Kidney (tissue), 14 donors: Measurements from ENCODE around the gene GPR18. TPM values are rescaled to one million over a fixed set of nuclear protein-coding genes. Genes with fewer than 3 reads are reported as not detected.

ENCODE experiments used
- DNase-seq, 5 donors: peaks; one replicate each; pipeline ENCODE4 v3.0.0-alpha.2; 2013 to 2020
- FAIRE-seq: peaks from 2 replicates; lab custom pipeline; 2012; peaks lifted over from hg19 to GRCh38; lab: Jason Lieb, UNC
- H3K27ac ChIP-seq, 2 donors: one replicate each; pipeline ENCODE4 v1.7.0; 2013; ENCODE audit warnings: low read depth in 2 of 2, low read length in 2 of 2, inconsistent platforms in 1 of 2
- H3K27me3 ChIP-seq: one replicate; pipeline ENCODE4 v1.7.1; 2013; ENCODE audit warnings: low read length, inconsistent platforms; ENCODE audit not compliant: control insufficient read depth, insufficient read depth
- H3K36me3 ChIP-seq, 3 donors: one replicate each; pipeline versions ENCODE4 v1.7.0 to v1.7.1; 2013; ENCODE audit warnings: low read length in 3 of 3, control low read depth in 1 of 3, inconsistent platforms in 1 of 3; ENCODE audit not compliant: insufficient read depth in 3 of 3, control insufficient read depth in 2 of 3
- H3K4me1 ChIP-seq, 3 donors: one replicate each; pipeline versions ENCODE4 v1.7.0 to v1.7.1; 2013; ENCODE audit warnings: low read length in 3 of 3, inconsistent platforms in 1 of 3, low read depth in 1 of 3; ENCODE audit not compliant: control insufficient read depth in 2 of 3, insufficient read depth in 2 of 3
- H3K4me3 ChIP-seq, 3 donors: one replicate each; pipeline versions ENCODE4 v1.7.0 to v1.8.1; 2013; ENCODE audit warnings: low read length in 3 of 3, control low read depth in 1 of 3, inconsistent platforms in 1 of 3
- H3K9ac ChIP-seq, 3 donors: one replicate each; pipeline versions ENCODE4 v1.7.0 to v1.7.1; 2013; ENCODE audit warnings: low read length in 3 of 3, control low read depth in 1 of 3, inconsistent platforms in 1 of 3
- H3K9me3 ChIP-seq, 3 donors: one replicate each; pipeline versions ENCODE4 v1.7.0 to v1.7.1; 2013; ENCODE audit warnings: low read length in 3 of 3, control low read depth in 1 of 3, inconsistent platforms in 1 of 3; ENCODE audit not compliant: control insufficient read depth in 2 of 3, insufficient read depth in 1 of 3
- CTCF ChIP-seq: IDR thresholded peaks from 3 replicates; pipeline ENCODE4 v1.5.1; 2012; ENCODE audit warnings: mild to moderate bottlenecking, moderate library complexity, borderline replicate concordance; ENCODE audit not compliant: insufficient read depth; ENCODE audit errors: extremely low read depth
- intact Hi-C: fragments of 100-400 bp; cut with DNase I; formaldehyde crosslinking; loops from one replicate; pipeline ENCODE4 v1.11.1; 2022
- polyA plus RNA-seq: library from polyadenylated mRNA; stranded (reverse); fragments of 350-450 nt; fragmentation: Illumina TruSeq; extraction: RNeasy Lipid Tissue Mini Kit (QIAGEN cat#74804); gene quantifications from one replicate; pipeline ENCODE4 v1.2.3, GENCODE V29; 2014; ENCODE audit warnings: low read depth, low replicate concordance; ENCODE audit not compliant: insufficient read depth
- total RNA-seq: library from RNA; stranded (reverse); fragmentation: NEBNext Ultra II Directional; extraction: Animal tissue kit (Norgen Biotek cat#: 25700); gene quantifications from one replicate; pipeline ENCODE4 v1.2.1, GENCODE V29; 2021
- donor health status: control.
- donor health status: control.
- donor health status: control.
- donor health status: control.
- donor health status: control.
- donor health status: DM: yes; HTN: yes; CAD: no.
- donor health status: Normal renal cell carcinoma (clear cell type).

The GPR18 gene
- total and polyA plus RNA-seq, 2 donors from 2014 or later = 0.88 TPM; not detected in 1

DNA sequence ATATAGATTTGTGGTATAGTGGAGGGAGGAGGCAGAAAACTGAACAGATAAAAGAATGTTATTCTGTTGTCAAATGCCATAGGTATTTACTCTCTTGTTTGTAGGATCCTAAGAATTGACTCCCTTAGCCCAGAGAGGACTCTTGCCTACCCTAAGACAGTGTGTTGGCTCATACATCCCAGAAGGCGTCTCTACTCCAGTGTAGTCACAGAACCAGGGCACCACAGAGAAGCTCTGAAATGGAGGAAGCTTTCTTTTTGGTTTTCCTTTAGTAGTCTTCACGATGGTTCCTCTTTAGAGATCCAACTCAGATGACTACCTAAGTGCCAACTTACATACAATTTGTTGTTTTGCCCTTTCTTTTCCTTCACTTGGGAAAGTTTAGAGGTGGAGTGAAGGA lies 35.0 kb upstream of the GPR18 start:
- Histone ChIP-seq H3K36me3 (no peaks in the 10 kb centered on the region), H3K4me3 (no peak overlapping the region), H3K9ac (no peak overlapping the region), H3K27me3 (no peaks in the 10 kb centered on the region), H3K27ac (no peak overlapping the region), H3K4me1 (no peaks in the 10 kb centered on the region), H3K9me3 (no peaks in the 10 kb centered on the region)
- intact Hi-C loops = no loop called here
- no peak for TF ChIP-seq CTCF
- no peak for DNase-seq
- no peak for FAIRE-seq

DNA sequence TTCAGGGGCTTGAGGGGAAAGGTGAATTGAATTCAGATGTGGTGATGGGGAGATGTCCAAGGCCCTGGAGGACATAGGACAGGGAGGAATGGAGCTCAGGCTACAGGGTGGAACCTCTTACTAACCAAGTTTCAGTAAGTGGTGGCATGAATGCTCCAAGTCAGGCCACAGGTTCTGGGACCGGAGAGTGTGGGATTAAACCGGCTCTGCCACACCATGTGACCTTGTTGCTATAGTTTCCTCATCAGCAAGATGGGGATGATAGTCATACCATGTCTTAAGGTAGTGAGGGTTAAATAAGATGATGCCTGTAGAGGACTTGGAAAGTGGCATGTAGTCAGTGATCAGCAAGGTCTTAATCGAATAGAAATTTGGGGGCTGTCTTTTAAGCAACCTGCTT lies 32.7 kb upstream of the GPR18 start:
- H3K9me3 ChIP-seq = no peaks in the 10 kb centered on the region
- no peak overlapping the region for H3K4me3 ChIP-seq
- no peak for DNase-seq
- intact Hi-C loops = no loop called here
- FAIRE-seq = no peak
- peaks cover 0 to 3% (median 0%) of the 10 kb centered on the region in 3 donors for H3K4me1 ChIP-seq
- H3K27ac ChIP-seq = no peak overlapping the region
- no peak overlapping the region for H3K9ac ChIP-seq
- no peaks in the 10 kb centered on the region for H3K27me3 ChIP-seq
- no peaks in the 10 kb centered on the region for H3K36me3 ChIP-seq
- TF ChIP-seq CTCF = no peak

GRCh38 chr13:99289674-99290337 lies 31.6 kb upstream of the GPR18 start:
- Histone ChIP-seq H3K27me3 (no peaks in the 10 kb centered on the region), H3K27ac (no peak overlapping the region), H3K9ac (no peak overlapping the region), H3K36me3 (no peaks in the 10 kb centered on the region), H3K9me3 (no peaks in the 10 kb centered on the region), H3K4me1 (peaks cover 0 to 7% (median 0%) of the 10 kb centered on the region in 3 donors), H3K4me3 (no peak overlapping the region)
- intact Hi-C loops = no loop called here
- FAIRE-seq (no peak), DNase-seq (no peak)
- no peak for TF ChIP-seq CTCF

DNA sequence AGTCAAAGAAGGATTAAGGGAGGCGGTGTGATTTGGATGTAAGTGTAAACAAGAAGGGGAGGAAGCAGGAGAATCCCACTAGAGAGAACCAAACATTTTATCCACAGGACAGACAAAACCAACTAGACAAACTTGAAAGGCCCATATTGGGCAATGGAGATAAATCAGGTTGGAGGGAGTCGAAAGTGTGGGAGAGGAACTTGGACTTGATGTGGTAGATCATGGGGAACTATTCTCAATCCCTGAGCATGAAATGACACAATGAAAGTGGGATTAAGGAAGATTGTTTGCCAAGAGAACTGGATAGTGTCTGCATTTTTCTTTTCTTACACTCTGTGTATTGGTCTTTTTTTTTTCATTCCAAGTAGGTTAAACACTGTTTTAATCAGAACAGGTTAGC lies 31.1 kb upstream of the GPR18 start:
- intact Hi-C loops = no loop called here
- FAIRE-seq = no peak
- no peak overlapping the region for H3K27ac ChIP-seq

More for the DNA sequence above, 31.1 kb upstream of the GPR18 start:
- Histone ChIP-seq H3K4me1 (peaks cover 0 to 7% (median 0%) of the 10 kb centered on the region in 3 donors), H3K27me3 (no peaks in the 10 kb centered on the region), H3K36me3 (no peaks in the 10 kb centered on the region), H3K9ac (no peak overlapping the region), H3K4me3 (no peak overlapping the region), H3K9me3 (no peaks in the 10 kb centered on the region)
- DNase-seq = no peak
- TF ChIP-seq CTCF = no peak
